Measurements from ENCODE around the gene ABHD16B.

DNA sequence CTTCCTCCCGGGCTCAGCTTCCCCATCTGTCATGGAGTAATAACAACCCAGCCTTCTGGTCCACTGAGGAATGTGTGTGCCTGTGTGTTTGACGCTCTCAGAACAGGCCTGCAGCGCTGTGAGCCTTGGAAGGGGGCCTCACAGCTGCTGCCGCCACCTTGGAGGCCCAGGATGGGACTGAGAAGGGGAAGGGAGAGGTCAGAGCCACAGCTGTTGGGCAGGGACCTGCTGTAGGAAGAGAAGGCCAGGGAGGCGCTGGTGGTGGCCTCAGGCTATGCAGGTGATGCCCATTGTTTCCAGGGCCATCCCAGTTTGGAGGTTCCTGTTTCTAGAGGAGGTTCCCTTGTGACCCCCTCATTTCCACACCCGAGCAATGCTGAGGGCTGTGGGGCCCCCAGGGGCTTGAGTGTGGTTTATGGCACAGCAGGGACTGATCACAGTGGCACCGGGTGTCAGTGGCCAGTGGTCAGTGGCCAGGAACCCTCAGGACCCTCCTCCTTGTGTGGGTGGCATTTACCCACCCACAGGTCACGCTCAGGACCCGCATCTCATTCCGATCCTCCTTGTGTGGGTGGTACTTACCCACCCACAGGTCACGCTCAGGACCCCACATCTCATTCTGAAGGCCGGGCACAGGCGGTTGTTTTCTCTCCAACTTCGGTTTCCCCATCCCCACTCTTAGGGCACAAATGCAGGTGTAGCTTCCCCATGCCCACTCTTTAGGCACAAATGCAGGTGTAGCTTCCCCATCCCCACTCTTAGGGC is 17.8 kb downstream of the ABHD16B start:
- TF ChIP-seq YY1 (IDR thresholded peaks at IDR 0.05; ENCODE audit: insufficient read depth, insufficient read length) (no peak), SUZ12 (IDR thresholded peaks at IDR 0.05; ENCODE audit: extremely low read depth, insufficient read depth, insufficient read length) (no peak)
